Epithelial cell of esophagus (primary cell): ENCODE results near the gene RHBDF2.

ENCODE experiments used
- DNase-seq: peaks from one replicate; pipeline ENCODE4 v3.0.0; 2010; ENCODE audit warnings: low read depth
- H3K4me3 ChIP-seq: 2 replicates; pipeline ENCODE4 v1.5.1; 2011; ENCODE audit warnings: mild to moderate bottlenecking, low read length, control low read depth
- TF ChIP-seq, protein P1 (sequence below): IDR thresholded peaks from 2 replicates; pipeline ENCODE4 v1.5.1; 2011; ENCODE audit warnings: low read depth, mild to moderate bottlenecking, low read length, control low read depth, inconsistent platforms; ENCODE audit not compliant: insufficient read depth; ENCODE audit errors: missing control alignments

RHBDF2 gene

GRCh38 chr17:76495663-76496400, 5.4 kb downstream of the RHBDF2 start:
- DNase-seq: no peak
- TF ChIP-seq, protein P1, sequence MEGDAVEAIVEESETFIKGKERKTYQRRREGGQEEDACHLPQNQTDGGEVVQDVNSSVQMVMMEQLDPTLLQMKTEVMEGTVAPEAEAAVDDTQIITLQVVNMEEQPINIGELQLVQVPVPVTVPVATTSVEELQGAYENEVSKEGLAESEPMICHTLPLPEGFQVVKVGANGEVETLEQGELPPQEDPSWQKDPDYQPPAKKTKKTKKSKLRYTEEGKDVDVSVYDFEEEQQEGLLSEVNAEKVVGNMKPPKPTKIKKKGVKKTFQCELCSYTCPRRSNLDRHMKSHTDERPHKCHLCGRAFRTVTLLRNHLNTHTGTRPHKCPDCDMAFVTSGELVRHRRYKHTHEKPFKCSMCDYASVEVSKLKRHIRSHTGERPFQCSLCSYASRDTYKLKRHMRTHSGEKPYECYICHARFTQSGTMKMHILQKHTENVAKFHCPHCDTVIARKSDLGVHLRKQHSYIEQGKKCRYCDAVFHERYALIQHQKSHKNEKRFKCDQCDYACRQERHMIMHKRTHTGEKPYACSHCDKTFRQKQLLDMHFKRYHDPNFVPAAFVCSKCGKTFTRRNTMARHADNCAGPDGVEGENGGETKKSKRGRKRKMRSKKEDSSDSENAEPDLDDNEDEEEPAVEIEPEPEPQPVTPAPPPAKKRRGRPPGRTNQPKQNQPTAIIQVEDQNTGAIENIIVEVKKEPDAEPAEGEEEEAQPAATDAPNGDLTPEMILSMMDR: no peak
- no peak overlapping the region for H3K4me3 ChIP-seq

GRCh38 chr17:76493505-76494167, 7.6 kb downstream of the RHBDF2 start:
- H3K4me3 ChIP-seq: no peak overlapping the region
- DNase-seq: no peak
- TF ChIP-seq, protein P1: no peak

DNA sequence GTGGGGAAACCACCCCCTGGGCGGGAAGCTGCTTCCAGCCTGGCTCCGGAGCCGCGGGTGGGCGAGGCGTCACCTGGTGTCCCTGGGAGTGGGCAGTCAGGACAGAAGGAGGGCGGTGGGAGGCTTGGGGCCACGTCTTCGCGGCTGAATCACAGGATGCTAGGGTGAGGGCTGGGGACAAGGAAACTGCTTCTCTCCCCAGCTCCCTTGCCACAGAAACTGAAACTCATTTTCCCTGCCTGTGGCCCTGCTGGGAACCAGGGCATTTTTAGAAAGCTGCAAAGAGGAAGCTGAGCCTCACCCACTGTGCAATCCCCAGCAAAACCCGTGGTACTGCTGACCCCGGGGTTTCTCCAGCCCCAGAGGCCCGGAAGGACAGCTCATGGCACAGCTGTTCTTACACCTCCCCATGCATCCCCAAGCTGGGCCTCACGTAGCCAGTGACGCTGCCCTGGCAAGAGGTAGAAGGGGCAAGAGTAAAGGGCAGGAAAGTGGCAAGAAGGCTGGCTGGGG, 8.2 kb downstream of the RHBDF2 start:
- DNase-seq: peak; percentile 71
- no peak overlapping the region for H3K4me3 ChIP-seq
- TF ChIP-seq, protein P1: no peak

DNA sequence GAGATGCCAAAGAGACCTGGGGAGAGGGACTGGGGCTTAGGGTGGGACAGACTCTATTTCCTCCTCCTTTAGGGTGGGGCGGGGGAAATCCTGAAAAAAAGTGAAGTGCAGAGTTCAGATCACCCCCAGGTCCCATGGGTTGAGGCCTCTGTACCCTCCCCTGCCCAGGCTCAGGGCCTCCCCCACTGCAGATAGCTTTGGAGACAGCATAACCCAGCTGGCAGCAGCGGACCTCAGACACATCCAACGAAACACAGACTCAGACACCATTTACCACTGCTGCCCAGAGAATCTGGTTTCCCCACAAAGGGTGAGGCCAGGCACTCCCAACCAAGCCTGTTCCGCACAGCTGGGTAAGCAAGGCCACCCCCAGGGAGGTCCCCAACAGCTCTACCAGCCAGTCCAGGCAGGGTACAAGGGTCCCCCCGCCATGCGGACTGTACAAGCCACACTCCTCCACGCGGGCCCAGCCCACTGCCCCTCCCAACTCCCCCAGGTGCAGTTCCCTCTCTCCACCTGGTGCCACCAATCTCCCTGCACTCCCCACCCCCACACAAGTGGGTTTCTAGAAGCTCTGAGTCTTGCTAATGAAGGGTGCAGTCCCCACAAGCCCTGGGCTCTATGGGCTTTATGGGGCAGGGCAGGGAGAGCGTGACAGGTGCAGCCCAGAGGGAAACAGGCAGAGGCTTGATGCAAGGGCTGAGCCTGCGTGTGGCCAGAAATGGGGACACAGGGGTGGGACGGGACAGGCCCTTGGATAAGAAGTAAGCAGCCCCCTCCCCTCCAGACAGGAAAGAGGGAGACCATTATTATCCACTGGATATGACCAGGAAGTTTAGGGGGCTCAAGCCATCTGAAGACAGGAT, 8.9 kb downstream of the RHBDF2 start:
- no peak overlapping the region for H3K4me3 ChIP-seq
- TF ChIP-seq, protein P1: no peak
- peak; percentile 43 for DNase-seq

DNA sequence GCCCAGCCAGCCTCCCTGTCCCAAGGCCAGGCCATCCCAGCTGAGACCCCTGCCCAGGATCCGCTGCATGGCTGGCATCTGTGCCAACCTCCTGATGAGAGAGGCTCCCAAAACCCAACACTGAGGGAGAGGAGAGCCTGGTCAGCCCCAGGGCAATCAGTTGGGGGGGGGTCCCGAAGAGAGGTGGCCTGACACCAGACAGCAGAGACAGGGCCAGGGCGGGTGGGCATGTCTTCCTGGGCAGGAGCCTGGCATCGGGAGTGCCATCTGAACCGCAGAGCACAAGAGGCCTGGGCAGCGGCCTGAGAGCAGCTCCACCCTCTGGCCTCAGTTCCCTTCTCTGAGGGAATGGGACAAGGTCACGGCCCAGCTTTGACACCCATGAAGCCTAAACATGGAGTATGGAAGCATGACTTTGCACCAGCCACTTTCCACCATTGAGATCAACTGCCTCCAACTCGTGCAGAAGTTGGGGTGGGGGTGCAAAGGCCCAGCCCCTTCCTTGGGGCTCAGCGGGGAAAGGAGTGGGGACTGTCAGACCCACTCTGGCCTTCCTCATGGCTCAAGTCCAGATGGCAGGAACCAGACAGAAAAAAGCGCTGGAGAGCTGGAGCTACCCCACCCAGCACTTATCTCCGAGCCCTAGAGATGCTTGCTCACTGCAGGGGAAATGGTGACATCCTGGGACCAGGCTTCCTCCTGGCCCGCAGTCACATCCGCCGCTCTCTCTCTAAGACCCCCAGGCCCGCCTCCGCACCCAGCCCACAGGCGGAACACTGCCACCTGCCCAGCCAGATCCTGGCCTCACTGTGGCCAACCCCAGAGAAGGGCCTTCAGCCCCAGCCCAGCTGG, 9.7 kb downstream of the RHBDF2 start:
- no peak for DNase-seq
- TF ChIP-seq, protein P1: no peak
- no peak overlapping the region for H3K4me3 ChIP-seq

- no peak overlapping the region for H3K4me3 ChIP-seq
- no peak for DNase-seq
- TF ChIP-seq, protein P1: no peak
These were observed 11.0 kb downstream of the RHBDF2 start for GRCh38 chr17:76490112-76490710.
